SK-N-SH (cell line): ENCODE results near the gene CRTC3. TPM values are rescaled to one million over a fixed set of nuclear protein-coding genes. Genes with fewer than 3 reads are reported as not detected.

Source experiments
- CTCF ChIA-PET: fragments of 300-600, 350-600 bp; formaldehyde crosslinking; extraction: SDS; loops from one replicate; lab custom pipeline; 2021; lab: Yijun Ruan, JAX
- POLR2A ChIA-PET: fragments of 350-600 bp; sonication (Branson Sonifier 250); formaldehyde crosslinking; extraction: SDS; loops from one replicate; lab custom pipeline; 2020; ENCODE audit warnings: antibody characterized with exemption, inconsistent platforms; lab: Yijun Ruan, JAX
- DNase-seq: peaks from one replicate; pipeline ENCODE4 v3.0.0; 2012
- H2AFZ ChIP-seq: fragments of 200-600 bp; sonication (generic); 2 replicates; pipeline ENCODE4 v1.8.1; 2016; ENCODE audit warnings: antibody characterized with exemption, mild to moderate bottlenecking, low read depth
- H3F3A ChIP-seq: fragments of 200-600 bp; sonication (generic); replicated peaks from 2 replicates; pipeline ENCODE3; 2016; ENCODE audit warnings: antibody characterized with exemption, mild to moderate bottlenecking; ENCODE audit not compliant: insufficient read depth
- H3K27ac ChIP-seq, 2 experiments: fragments of 200-500 bp in 1 of 2; fragments of 200-600 bp in 1 of 2; sonication (Bioruptor generic) in 1 of 2; sonication (generic), shearing (Covaris generic) in 1 of 2; 2 replicates each; pipeline versions ENCODE4 v1.5.1 to v1.6.1; 2014 to 2016; ENCODE audit warnings: low read depth in 2 of 2, inconsistent platforms in 1 of 2, low read length in 1 of 2, mild to moderate bottlenecking in 1 of 2, mixed read lengths in 1 of 2
- H3K27me3 ChIP-seq: fragments of 200-600 bp; sonication (generic), shearing (Covaris generic); 2 replicates; pipeline ENCODE4 v1.6.1; 2016; ENCODE audit warnings: mixed run types; ENCODE audit not compliant: insufficient read depth
- H3K36me3 ChIP-seq, 2 experiments: fragments of 200-500 bp in 1 of 2; fragments of 200-600 bp in 1 of 2; sonication (Bioruptor generic) in 1 of 2; sonication (generic) in 1 of 2; replicated peaks in 1 of 2; 2 replicates each; pipeline versions ENCODE3 to v1.5.1; 2014 to 2016; ENCODE audit warnings: low read length in 1 of 2, mild to moderate bottlenecking in 1 of 2; ENCODE audit not compliant: insufficient read depth in 2 of 2, control insufficient read depth in 1 of 2
- H3K4me1 ChIP-seq, 2 experiments: fragments of 200-500 bp in 1 of 2; fragments of 200-600 bp in 1 of 2; sonication (Bioruptor generic) in 1 of 2; sonication (generic), shearing (Covaris generic) in 1 of 2; 2 replicates each; pipeline versions ENCODE4 v1.5.1 to v1.6.1; 2014 to 2016; ENCODE audit warnings: low read depth in 1 of 2, low read length in 1 of 2, mixed run types in 1 of 2; ENCODE audit not compliant: insufficient read depth in 2 of 2, control insufficient read depth in 1 of 2
- H3K4me2 ChIP-seq: fragments of 200-600 bp; sonication (generic), shearing (Covaris generic); 2 replicates; pipeline ENCODE4 v1.6.1; 2017; ENCODE audit warnings: mixed run types
- H3K4me3 ChIP-seq, 2 experiments: fragments of 200-500 bp in 1 of 2; fragments of 200-600 bp in 1 of 2; sonication (Bioruptor generic) in 1 of 2; sonication (generic), shearing (Covaris generic) in 1 of 2; 2 replicates each; pipeline versions ENCODE4 v1.5.1 to v1.8.1; 2014 to 2016; ENCODE audit warnings: low read depth in 2 of 2, inconsistent platforms in 1 of 2, low read length in 1 of 2, mild to moderate bottlenecking in 1 of 2, mixed read lengths in 1 of 2, moderate library complexity in 1 of 2
- H3K79me2 ChIP-seq: fragments of 200-600 bp; sonication (generic); 2 replicates; pipeline ENCODE4 v1.8.1; 2017; ENCODE audit warnings: mild to moderate bottlenecking; ENCODE audit not compliant: insufficient read depth
- H3K9ac ChIP-seq: fragments of 200-600 bp; sonication (generic); 2 replicates; pipeline ENCODE4 v1.6.1; 2017; ENCODE audit warnings: mixed run types
- H3K9me2 ChIP-seq: fragments of 200-600 bp; sonication (generic); 2 replicates; pipeline ENCODE4 v1.6.1; 2017; ENCODE audit warnings: mixed run types
- H3K9me3 ChIP-seq: fragments of 200-600 bp; sonication (generic); 2 replicates; pipeline ENCODE4 v1.6.1; 2017; ENCODE audit warnings: mixed run types, mild to moderate bottlenecking, moderate library complexity
- H4K20me1 ChIP-seq: fragments of 200-600 bp; sonication (generic); 2 replicates; pipeline ENCODE4 v1.6.1; 2017; ENCODE audit warnings: mild to moderate bottlenecking, mixed run types; ENCODE audit not compliant: insufficient read depth
- CHD2 ChIP-seq: fragments of 150-350 bp; IDR thresholded peaks from 2 replicates; pipeline ENCODE4 v1.6.1; 2018; ENCODE audit warnings: low read length; ENCODE audit not compliant: partially characterized antibody
- ELF1 ChIP-seq: IDR thresholded peaks from 2 replicates; pipeline ENCODE4 v1.4.0; 2012
- EP300 ChIP-seq, 2 experiments: IDR thresholded peaks; 2 replicates each; pipeline versions ENCODE4 v1.4.0 to v1.6.1; 2012; ENCODE audit warnings: borderline replicate concordance in 1 of 2, low read depth in 1 of 2, low read length in 1 of 2
- EZH2phosphoT487 ChIP-seq: fragments of 200-600 bp; sonication (generic); IDR thresholded peaks from 2 replicates; pipeline ENCODE4 v1.6.1; 2017; ENCODE audit warnings: low read depth, mixed run types, mild to moderate bottlenecking, antibody characterized with exemption, moderate library complexity, borderline replicate concordance
- FOSL2 ChIP-seq: IDR thresholded peaks from 2 replicates; pipeline ENCODE4 v1.4.0; 2012; ENCODE audit warnings: low read depth, mild to moderate bottlenecking, moderate library complexity, borderline replicate concordance
- FOXM1 ChIP-seq: IDR thresholded peaks from 2 replicates; pipeline ENCODE4 v1.4.0; 2012; ENCODE audit warnings: low read depth, mild to moderate bottlenecking
- GATA2 ChIP-seq: sonication (generic); formaldehyde crosslinking; IDR thresholded peaks from 2 replicates; pipeline ENCODE4 v1.5.0; 2020; ENCODE audit warnings: mild to moderate bottlenecking, missing genetic modification reagents
- IRF3 ChIP-seq: fragments of 150-350 bp; IDR thresholded peaks from 2 replicates; pipeline ENCODE4 v1.6.1; 2016; ENCODE audit warnings: mild to moderate bottlenecking, low read depth, low read length
- MEF2A ChIP-seq: IDR thresholded peaks from 2 replicates; pipeline ENCODE4 v1.4.0; 2012; ENCODE audit warnings: low read depth, borderline replicate concordance
- NRF1 ChIP-seq: IDR thresholded peaks from 2 replicates; pipeline ENCODE4 v1.6.1; 2012; ENCODE audit warnings: low read depth, mild to moderate bottlenecking, low read length
- POLR2AphosphoS5 ChIP-seq: IDR thresholded peaks from 2 replicates; pipeline ENCODE4 v1.6.1; 2012; ENCODE audit warnings: low read depth, low read length
- RAD21 ChIP-seq: IDR thresholded peaks from 2 replicates; pipeline ENCODE4 v1.6.1; 2012; ENCODE audit warnings: mild to moderate bottlenecking, low read length
- RCOR1 ChIP-seq: fragments of 150-350 bp; IDR thresholded peaks from 2 replicates; pipeline ENCODE4 v1.6.1; 2017; ENCODE audit warnings: antibody characterized with exemption, low read length
- REST ChIP-seq: IDR thresholded peaks from 2 replicates; pipeline ENCODE4 v1.6.1; 2012; ENCODE audit warnings: mild to moderate bottlenecking, low read depth, low read length, moderate library complexity
- TAF1 ChIP-seq: IDR thresholded peaks from 2 replicates; pipeline ENCODE4 v1.6.1; 2012; ENCODE audit warnings: low read depth, mild to moderate bottlenecking, low read length, moderate library complexity, borderline replicate concordance
- TCF12 ChIP-seq: IDR thresholded peaks from 2 replicates; pipeline ENCODE4 v1.4.0; 2012
- USF1 ChIP-seq: IDR thresholded peaks from 2 replicates; pipeline ENCODE4 v1.4.0; 2012; ENCODE audit warnings: low read depth, borderline replicate concordance
- YY1 ChIP-seq: IDR thresholded peaks from 2 replicates; pipeline ENCODE4 v1.4.0; 2012; ENCODE audit warnings: low read depth, mild to moderate bottlenecking
- ZBTB33 ChIP-seq: IDR thresholded peaks from 2 replicates; pipeline ENCODE4 v1.4.0; 2012; ENCODE audit warnings: low read depth, borderline replicate concordance
- WGBS: methylation state at CpG from one replicate; pipeline ENCODE4 v1.1.6; 2017; ENCODE audit warnings: low lambda C conversion rate; 5-methylcytosine and 5-hydroxymethylcytosine counted together
- polyA plus RNA-seq, 3 experiments: library from polyadenylated mRNA; depleted of rRNA; stranded (reverse); fragments of >200 nt; gene quantifications; 2 replicates each; pipeline ENCODE4 v1.2.3, GENCODE V29; 2012
- TF ChIP-seq, protein P1 (sequence below): IDR thresholded peaks from 2 replicates; pipeline ENCODE4 v1.4.0; 2012; ENCODE audit warnings: low read depth

The CRTC3 gene
- polyA plus RNA-seq, 1 of the 3 experiments (the other 2 are of a cell fraction), result 16.7 TPM

GRCh38 chr15:90535254-90535653 lies 5.5 kb downstream of the CRTC3 start:
- Histone ChIP-seq H3F3A (no peaks in the 10 kb centered on the region), H3K9ac (no peak overlapping the region), H3K4me2 (no peak overlapping the region), H2AFZ (no peak overlapping the region), H4K20me1 (peaks cover 46% of the 10 kb centered on the region), H3K27ac (no peak overlapping the region), H3K9me2 (no peaks in the 10 kb centered on the region), H3K36me3 (peaks cover 6 to 8% of the 10 kb centered on the region in 2 experiments), H3K4me3 (no peak overlapping the region), H3K9me3 (no peaks in the 10 kb centered on the region), H3K27me3 (no peaks in the 10 kb centered on the region), H3K79me2 (peaks cover 99% of the 10 kb centered on the region), H3K4me1 (peaks cover 8 to 24% of the 10 kb centered on the region in 2 experiments; a peak in 3 of 4 replicates)
- no peak for TF ChIP-seq GATA2 (CRISPR knock-in tag)
- TF ChIP-seq NRF1, result no peak
- TF ChIP-seq FOXM1, result no peak
- TF ChIP-seq FOSL2, result no peak
- TF ChIP-seq RAD21, result no peak
- TF ChIP-seq RCOR1, result no peak
- no peak for TF ChIP-seq TAF1
- no peak for TF ChIP-seq TCF12
- no peak for TF ChIP-seq YY1
- no peak for TF ChIP-seq MEF2A
- TF ChIP-seq IRF3, result no peak
- TF ChIP-seq, protein P1, sequence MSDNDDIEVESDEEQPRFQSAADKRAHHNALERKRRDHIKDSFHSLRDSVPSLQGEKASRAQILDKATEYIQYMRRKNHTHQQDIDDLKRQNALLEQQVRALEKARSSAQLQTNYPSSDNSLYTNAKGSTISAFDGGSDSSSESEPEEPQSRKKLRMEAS, result no peak
- no peak for TF ChIP-seq ZBTB33
- TF ChIP-seq ELF1, result no peak
- no peak for TF ChIP-seq POLR2AphosphoS5
- no peak for DNase-seq
- ChIA-PET POLR2A (no interaction called here), CTCF (no interaction called here)
- WGBS, result 89% methylated on average over 5 of the region's 5 CpGs

- no peak overlapping the region for H3K4me2 ChIP-seq
- H3K27ac ChIP-seq, result no peak overlapping the region
- H3F3A ChIP-seq, result peaks cover 9% of the 10 kb centered on the region
- CTCF ChIA-PET, result interaction anchor here (0.6 to 1.9 kb wide), 5 partner anchors 9 to 220 kb away, joined by 3 to 5 read pairs (median 4); no protein-coding TSS in a partner anchor
- H3K36me3 ChIP-seq, result peaks cover 8 to 30% of the 10 kb centered on the region in 2 experiments
- DNase-seq, result no peak
- H3K4me1 ChIP-seq, result peaks cover 9 to 20% of the 10 kb centered on the region in 2 experiments; a peak in 3 of 4 replicates
- POLR2A ChIA-PET, result no interaction called here
- no peak overlapping the region for H3K9ac ChIP-seq
- H3K27me3 ChIP-seq, result no peaks in the 10 kb centered on the region
- 94% methylated on average over 10 of the region's 10 CpGs for WGBS
- no peaks in the 10 kb centered on the region for H3K9me2 ChIP-seq
- TF ChIP-seq EZH2phosphoT487 (no peak), RAD21 (no peak), CHD2 (no peak), IRF3 (no peak), EP300 (IDR thresholded peaks at IDR 0.05; ENCODE audit: borderline replicate concordance in 1 of 2, low read depth in 1 of 2, low read length in 1 of 2) (no peak), YY1 (no peak), USF1 (no peak), REST (no peak)
- H3K9me3 ChIP-seq, result no peaks in the 10 kb centered on the region
- no peak overlapping the region for H2AFZ ChIP-seq
- H3K4me3 ChIP-seq, result no peak overlapping the region
- peaks cover 88% of the 10 kb centered on the region for H3K79me2 ChIP-seq
- H4K20me1 ChIP-seq, result peaks cover 25% of the 10 kb centered on the region
These were observed 10.1 kb downstream of the CRTC3 start for GRCh38 chr15:90539789-90540188.
